ENCODE data around the gene CSNK1G2.

GRCh38 chr19:1938071-1938470, 2.9 kb upstream of the CSNK1G2 start:
- TF ChIP-seq CTCF (IDR thresholded peaks at IDR 0.05) (no peak), POLR2A (IDR thresholded peaks at IDR 0.05) (no peak)
